ENCODE measurements around the gene LPIN3. TPM values are rescaled to one million over a fixed set of nuclear protein-coding genes. Genes with fewer than 3 reads are reported as not detected.

LPIN3 gene
- total and polyA plus RNA-seq, 7 donors = 0.57 to 3.0 (median 1.5) TPM

- Histone ChIP-seq H3K4me1 (peaks cover 7% of the 10 kb centered on the region), H3K9me3 (no peaks in the 10 kb centered on the region), H3K36me3 (ENCODE audit: insufficient read depth in 1 of 2, low read depth in 1 of 2) (no peaks in the 10 kb centered on the region), H3K4me3 (no peak overlapping the region), H3K27ac (no peak overlapping the region), H3K27me3 (ENCODE audit: insufficient read depth in 3 of 3, low read length in 2 of 3) (no peaks in the 10 kb centered on the region)
- 82 to 86% (median 83%) methylated on average over 16 to 17 of the region's 17 CpGs for WGBS, 3 donors
- TF ChIP-seq CTCF (IDR thresholded peaks at IDR 0.05) = no peak
- no peak for ATAC-seq
- DNase-seq = no peak
- intact Hi-C loops (cut with DNase I) = no loop called here
Observed at GRCh38 chr20:41345729-41346067, 5.1 kb downstream of the LPIN3 start.

GRCh38 chr20:41347523-41348429 lies 7.2 kb downstream of the LPIN3 start:
- Histone ChIP-seq H3K4me3 (no peak overlapping the region), H3K27me3 (ENCODE audit: insufficient read depth in 3 of 3, low read length in 2 of 3) (no peaks in the 10 kb centered on the region), H3K9me3 (no peaks in the 10 kb centered on the region), H3K4me1 (peaks cover 7% of the 10 kb centered on the region), H3K27ac (no peak overlapping the region), H3K36me3 (ENCODE audit: insufficient read depth in 1 of 2, low read depth in 1 of 2) (no peaks in the 10 kb centered on the region)
- ATAC-seq (peak in 2 of 4 donors; percentile 2 to 33), DNase-seq (no peak)
- intact Hi-C loops (cut with DNase I) = no loop called here
- no peak for TF ChIP-seq CTCF (IDR thresholded peaks at IDR 0.05)
- WGBS, 3 donors = 77 to 81% (median 77%) methylated on average over 12 to 13 of the region's 13 CpGs

- no peak overlapping the region for H3K4me3 ChIP-seq
- no peaks in the 10 kb centered on the region for H3K27me3 ChIP-seq (ENCODE audit: insufficient read depth in 3 of 3, low read length in 2 of 3)
- no peaks in the 10 kb centered on the region for H3K36me3 ChIP-seq (ENCODE audit: insufficient read depth in 1 of 2, low read depth in 1 of 2)
- intact Hi-C loops (cut with DNase I) = no loop called here
- DNase-seq (no peak), ATAC-seq (peak in 2 of 4 donors; percentile 66 to 83)
- no peak overlapping the region for H3K27ac ChIP-seq
- H3K4me1 ChIP-seq = peaks cover 7% of the 10 kb centered on the region
- WGBS, 3 donors = 58 to 72% (median 61%) methylated on average over 13 of the region's 13 CpGs
- no peak for TF ChIP-seq CTCF (IDR thresholded peaks at IDR 0.05)
- no peaks in the 10 kb centered on the region for H3K9me3 ChIP-seq
Observed at GRCh38 chr20:41348430-41349172, 8.0 kb downstream of the LPIN3 start.

- Histone ChIP-seq H3K27ac (no peak overlapping the region), H3K36me3 (ENCODE audit: insufficient read depth in 1 of 2, low read depth in 1 of 2) (no peaks in the 10 kb centered on the region), H3K4me1 (peaks cover 7% of the 10 kb centered on the region), H3K9me3 (no peaks in the 10 kb centered on the region), H3K27me3 (ENCODE audit: insufficient read depth in 3 of 3, low read length in 2 of 3) (no peaks in the 10 kb centered on the region), H3K4me3 (no peak overlapping the region)
- DNase-seq = no peak
- no peak for TF ChIP-seq CTCF (IDR thresholded peaks at IDR 0.05)
- peak in 1 of 4 donors; percentile 51 for ATAC-seq
- intact Hi-C loops (cut with DNase I) = no loop called here
- WGBS, 3 donors = 87 to 95% (median 91%) methylated on average over 2 of the region's 2 CpGs
Observed at GRCh38 chr20:41349266-41349665, 8.6 kb downstream of the LPIN3 start.
